HG02610 (cell line): ENCODE results near the gene ARL11.
"Not testable (repeated sequence)": the region's sequence is repeated elsewhere in the genome, so short reads cannot be mapped to it uniquely, and the experiment has no call there.

Source experiments
- ATAC-seq: cut with Tn5 transposase; IDR thresholded peaks from one replicate; pipeline ENCODE4 v1.9.1; 2021; ENCODE audit warnings: mild to moderate bottlenecking, moderate library complexity; ENCODE audit not compliant: unreplicated experiment

ARL11 gene

GRCh38 chr13:49627831-49628652 is at the start of gene ARL11:
ARL11 (plus strand) TSS chr13:49628507; CDS start chr13:49630448, 1,941 bp downstream.
- ATAC-seq, result peak; percentile 91

DNA sequence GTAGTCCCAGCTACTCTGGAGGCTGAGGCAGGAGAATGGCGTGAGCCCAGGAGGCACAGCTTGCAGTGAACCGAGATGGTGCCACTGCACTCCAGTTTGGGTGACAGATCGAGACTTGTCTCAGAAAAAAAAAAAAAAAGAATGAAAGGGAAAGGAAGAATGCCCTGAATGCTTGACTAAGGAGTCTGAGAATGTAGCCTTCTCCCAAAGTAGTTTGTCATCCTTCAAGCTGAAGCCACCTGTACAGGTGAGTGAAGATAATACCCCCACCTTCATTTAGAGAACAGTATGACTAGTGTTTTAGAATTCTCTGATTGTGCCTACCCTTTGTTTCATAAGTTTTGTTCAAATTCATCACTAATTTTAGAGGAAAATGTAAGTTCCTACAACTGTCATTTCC is 48.8 kb upstream of the ARL11 start:
- ATAC-seq, result no peak

- no peak for ATAC-seq
These were observed 47.2 kb upstream of the ARL11 start for GRCh38 chr13:49580980-49581680.

DNA sequence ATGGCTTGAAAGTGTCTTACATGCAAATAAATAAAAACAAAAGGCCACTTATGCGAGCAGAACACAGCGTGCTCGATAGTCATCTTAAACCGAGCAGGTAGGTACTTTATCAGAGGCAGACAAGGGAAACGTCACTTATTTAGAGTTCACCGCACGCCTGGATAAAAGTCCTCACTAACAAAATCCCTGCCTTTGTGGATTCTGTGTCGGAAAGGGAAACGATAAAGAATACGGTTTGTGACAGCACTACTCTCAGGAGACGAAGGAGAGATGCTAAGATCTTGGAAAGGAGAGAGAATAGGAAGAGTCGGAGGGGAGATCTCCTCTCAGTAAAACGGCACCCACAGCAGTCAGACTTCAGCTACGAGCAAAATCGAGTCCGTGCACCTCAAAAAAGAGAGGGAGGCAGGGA is 43.5 kb upstream of the ARL11 start:
- ATAC-seq, result peak; percentile 11

- ATAC-seq, result peak; percentile 93
These were observed 42.8 kb upstream of the ARL11 start, which contains the start of gene RCBTB1 for GRCh38 chr13:49585220-49586157. RCBTB1 (minus strand) TSS chr13:49585558; CDS start chr13:49567279, 18,279 bp downstream.

DNA sequence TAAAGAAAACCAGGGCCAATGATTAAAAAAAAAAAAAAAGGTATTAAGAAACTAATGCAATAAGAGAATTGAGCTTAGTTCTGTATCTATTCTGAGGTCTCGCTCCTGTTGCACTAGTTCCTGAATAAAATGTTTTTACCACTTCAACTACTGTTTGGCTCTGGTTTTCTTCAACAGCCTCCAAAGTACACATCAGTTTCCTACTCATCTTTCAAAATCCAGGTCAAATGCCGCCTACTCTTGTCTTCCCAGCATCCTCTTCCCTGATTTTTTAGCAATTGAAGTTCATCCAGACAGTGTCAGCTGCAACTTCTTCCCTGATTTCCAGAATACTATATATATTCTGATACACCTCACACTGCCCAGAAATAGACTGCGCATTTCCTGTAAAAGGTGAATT is 41.6 kb upstream of the ARL11 start:
- ATAC-seq, result no peak

DNA sequence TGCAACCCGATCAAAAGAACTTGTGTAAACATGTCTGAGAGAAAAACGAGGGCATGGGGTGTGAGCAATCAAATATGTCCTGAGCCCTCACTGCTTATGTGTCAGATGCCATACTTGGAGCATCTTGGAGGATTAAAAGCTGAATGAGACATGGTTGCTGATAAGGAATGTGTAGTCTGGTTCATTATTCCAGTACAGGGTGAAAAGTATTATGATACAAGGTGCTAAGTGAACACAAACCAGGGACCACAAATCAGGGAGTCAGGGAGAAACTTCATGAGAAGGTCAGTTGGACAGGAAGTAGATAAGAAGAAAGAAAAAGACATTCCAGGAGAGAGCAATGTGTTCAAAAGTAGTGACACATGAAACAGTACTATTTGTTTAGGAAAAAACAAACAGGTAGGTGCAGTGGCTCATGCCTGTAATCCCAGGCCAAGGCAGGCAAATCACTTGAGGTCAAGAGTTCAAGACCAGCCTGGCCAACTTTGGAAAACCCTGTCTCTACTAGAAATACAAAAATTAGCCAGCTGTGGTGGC is 40.9 kb upstream of the ARL11 start:
- ATAC-seq, result no peak

GRCh38 chr13:49590714-49591113 is 37.6 kb upstream of the ARL11 start:
- ATAC-seq, result not testable (repeated sequence)

DNA sequence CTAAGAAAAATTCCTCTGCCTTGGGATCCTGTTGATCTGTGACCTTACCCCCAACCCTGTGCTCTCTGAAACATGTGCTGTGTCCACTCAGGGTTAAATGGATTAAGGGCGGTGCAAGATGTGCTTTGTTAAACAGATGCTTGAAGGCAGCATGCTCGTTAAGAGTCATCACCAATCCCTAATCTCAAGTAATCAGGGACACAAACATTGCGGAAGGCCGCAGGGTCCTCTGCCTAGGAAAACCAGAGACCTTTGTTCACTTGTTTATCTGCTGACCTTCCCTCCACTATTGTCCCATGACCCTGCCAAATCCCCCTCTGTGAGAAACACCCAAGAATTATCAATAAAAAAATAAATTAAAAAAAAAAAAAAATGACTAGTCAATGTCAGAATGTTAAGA is 34.4 kb upstream of the ARL11 start:
- not testable (repeated sequence) for ATAC-seq

DNA sequence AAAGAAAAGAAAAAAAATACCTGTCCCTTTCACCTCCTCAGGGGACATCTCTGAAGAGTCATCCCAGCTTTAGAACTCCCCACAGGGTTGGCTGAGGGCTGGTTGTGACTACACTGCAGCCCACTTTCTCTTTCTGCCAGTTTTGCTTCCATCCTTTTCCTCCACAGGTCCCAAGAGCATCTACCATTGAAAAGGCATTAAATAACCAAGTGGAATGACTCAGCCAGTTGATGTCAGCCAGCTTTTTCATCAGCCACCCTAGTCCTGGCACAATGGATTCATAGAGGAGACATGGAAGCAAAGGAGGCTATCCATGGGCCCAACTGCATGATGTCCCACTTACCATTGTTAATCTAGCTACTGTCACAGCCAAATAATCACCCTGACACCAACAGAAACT is 33.7 kb upstream of the ARL11 start:
- ATAC-seq, result no peak

GRCh38 chr13:49596221-49596620 is 32.1 kb upstream of the ARL11 start:
- no peak for ATAC-seq

DNA sequence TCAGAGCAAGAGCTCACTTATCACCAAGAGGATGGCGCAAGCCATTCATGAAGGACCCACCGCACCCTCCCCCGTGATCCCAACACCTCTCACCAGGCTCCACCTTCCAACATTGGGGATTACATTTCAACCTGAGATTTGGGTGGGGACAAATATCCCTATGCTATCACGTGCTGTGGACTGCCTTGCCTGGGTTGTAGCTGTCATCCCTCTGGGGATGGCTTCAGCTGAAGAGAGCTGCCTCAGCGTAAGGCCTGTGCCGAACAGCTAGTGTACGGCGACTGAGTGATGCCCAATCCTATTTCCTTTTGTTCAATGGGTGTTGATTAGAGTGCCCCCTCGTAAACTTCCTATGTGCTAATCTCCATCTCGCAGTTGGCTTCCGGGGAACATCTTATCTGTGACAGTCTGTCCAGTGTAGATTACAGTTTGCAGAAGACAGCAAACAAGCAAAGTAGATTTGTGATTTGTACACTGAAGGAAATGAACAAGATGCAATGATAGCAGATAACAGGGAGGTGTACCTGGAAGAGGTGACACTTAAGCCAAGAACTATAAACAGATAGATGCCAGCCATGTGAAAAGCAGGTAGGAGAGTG is 31.2 kb upstream of the ARL11 start:
- ATAC-seq, result no peak

DNA sequence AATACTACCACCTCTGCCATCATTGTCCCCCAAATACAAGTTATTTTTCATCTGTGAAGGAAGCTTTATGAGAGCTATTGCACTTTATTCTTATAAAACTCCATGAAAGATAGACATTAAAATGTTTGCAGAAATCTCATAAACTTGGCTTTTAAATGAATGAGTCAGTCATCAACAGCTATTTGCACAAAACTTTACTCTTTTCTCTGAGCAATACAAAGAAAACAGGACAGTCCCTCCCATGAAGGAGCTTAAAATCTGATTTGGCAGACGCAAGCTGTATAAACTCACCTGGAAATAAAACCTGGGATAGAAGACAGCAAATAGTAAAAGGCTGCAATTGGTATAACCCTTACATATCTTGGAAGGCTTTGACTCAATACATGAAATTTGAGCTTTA is 26.3 kb upstream of the ARL11 start:
- no peak for ATAC-seq

- not testable (repeated sequence) for ATAC-seq
These were observed 25.7 kb upstream of the ARL11 start for GRCh38 chr13:49602615-49603014.

GRCh38 chr13:49604570-49604969 is 23.7 kb upstream of the ARL11 start:
- ATAC-seq, result no peak

- peak; percentile 95 for ATAC-seq
These were observed 21.3 kb upstream of the ARL11 start for GRCh38 chr13:49606747-49607648.

GRCh38 chr13:49607761-49608160 is 20.5 kb upstream of the ARL11 start:
- ATAC-seq, result no peak

GRCh38 chr13:49608651-49609331 is 19.5 kb upstream of the ARL11 start:
- no peak for ATAC-seq

DNA sequence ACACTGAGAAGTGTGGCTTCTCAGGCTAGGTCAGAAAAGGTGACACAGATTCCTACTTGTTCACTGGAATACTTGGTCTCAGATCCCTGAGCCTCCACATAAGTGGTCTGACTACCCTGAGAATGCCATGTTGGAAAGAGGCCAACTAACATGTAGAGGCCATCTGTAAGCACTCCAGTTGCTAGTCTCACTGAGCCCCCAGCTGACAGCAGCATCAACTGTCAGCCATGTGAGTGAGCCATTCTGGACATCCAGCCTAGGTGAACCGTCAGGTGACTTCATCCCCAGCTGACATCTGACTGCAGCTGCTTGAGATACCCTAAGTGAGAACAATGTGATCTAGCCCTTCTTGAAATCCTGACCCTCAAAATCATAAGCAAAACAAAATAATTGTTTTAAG is 18.1 kb upstream of the ARL11 start:
- ATAC-seq, result no peak
